Left ventricle myocardium inferior (tissue), 1 donor: ENCODE results near the gene CD82. TPM values are rescaled to one million over a fixed set of nuclear protein-coding genes. Genes with fewer than 3 reads are reported as not detected.
A peak's percentile ranks its signal among the peaks of the same experiment; 100 is the strongest.

Experiments
- DNase-seq: peaks from one replicate; pipeline ENCODE4 v3.0.0-alpha.2; 2020
- H3K27ac ChIP-seq: fragments of 200-600 bp; replicated peaks from 2 replicates; pipeline ENCODE4 v1.8.0; 2021
- H3K27me3 ChIP-seq: fragments of 200-600 bp; 2 replicates; pipeline ENCODE4 v1.8.0; 2021; ENCODE audit warnings: low read depth
- H3K36me3 ChIP-seq: fragments of 200-600 bp; 2 replicates; pipeline ENCODE4 v1.8.0; 2021
- H3K4me1 ChIP-seq: fragments of 200-600 bp; 2 replicates; pipeline ENCODE4 v1.8.0; 2021
- H3K4me3 ChIP-seq: fragments of 200-600 bp; 2 replicates; pipeline ENCODE4 v1.8.0; 2021; ENCODE audit warnings: mild to moderate bottlenecking, moderate library complexity
- H3K9me3 ChIP-seq: fragments of 200-600 bp; replicated peaks from 2 replicates; pipeline ENCODE4 v1.8.0; 2021
- intact Hi-C: fragments of 100-400 bp; cut with micrococcal nuclease; formaldehyde crosslinking; loops from one replicate; pipeline ENCODE4 v1.11.0; 2022
- total RNA-seq: library from RNA; stranded (reverse); fragmentation: NEBNext Ultra II Directional; extraction: Animal tissue kit (Norgen Biotek cat#: 25700); gene quantifications from one replicate; pipeline ENCODE4 v1.2.1, GENCODE V29; 2021
- TF ChIP-seq, protein P1 (sequence below): fragments of 200-600 bp; IDR thresholded peaks from 2 replicates; pipeline ENCODE4 v1.8.0; 2021; ENCODE audit warnings: antibody characterized with exemption, mild to moderate bottlenecking, borderline replicate concordance
- donor health status: DM: no; HTN: yes; CAD: no; lungs with severe emphysema.

The CD82 gene
- total RNA-seq, 1 donor from 2014 or later = 49.6 TPM

- H3K4me1 ChIP-seq = peaks cover 58% of the 10 kb centered on the region
These were observed 43.7 kb downstream of the CD82 start for GRCh38 chr11:44608991-44609782.

GRCh38 chr11:44609783-44610155 is 44.3 kb downstream of the CD82 start:
- H3K27ac ChIP-seq = peak overlapping the region; percentile 73
- intact Hi-C loops = no loop called here
- no peak for DNase-seq
- H3K27me3 ChIP-seq = no peaks in the 10 kb centered on the region
- H3K36me3 ChIP-seq = peaks cover 32% of the 10 kb centered on the region
- H3K4me1 ChIP-seq = peaks cover 62% of the 10 kb centered on the region
- H3K9me3 ChIP-seq = no peaks in the 10 kb centered on the region
- H3K4me3 ChIP-seq = no peak overlapping the region
- TF ChIP-seq, protein P1, sequence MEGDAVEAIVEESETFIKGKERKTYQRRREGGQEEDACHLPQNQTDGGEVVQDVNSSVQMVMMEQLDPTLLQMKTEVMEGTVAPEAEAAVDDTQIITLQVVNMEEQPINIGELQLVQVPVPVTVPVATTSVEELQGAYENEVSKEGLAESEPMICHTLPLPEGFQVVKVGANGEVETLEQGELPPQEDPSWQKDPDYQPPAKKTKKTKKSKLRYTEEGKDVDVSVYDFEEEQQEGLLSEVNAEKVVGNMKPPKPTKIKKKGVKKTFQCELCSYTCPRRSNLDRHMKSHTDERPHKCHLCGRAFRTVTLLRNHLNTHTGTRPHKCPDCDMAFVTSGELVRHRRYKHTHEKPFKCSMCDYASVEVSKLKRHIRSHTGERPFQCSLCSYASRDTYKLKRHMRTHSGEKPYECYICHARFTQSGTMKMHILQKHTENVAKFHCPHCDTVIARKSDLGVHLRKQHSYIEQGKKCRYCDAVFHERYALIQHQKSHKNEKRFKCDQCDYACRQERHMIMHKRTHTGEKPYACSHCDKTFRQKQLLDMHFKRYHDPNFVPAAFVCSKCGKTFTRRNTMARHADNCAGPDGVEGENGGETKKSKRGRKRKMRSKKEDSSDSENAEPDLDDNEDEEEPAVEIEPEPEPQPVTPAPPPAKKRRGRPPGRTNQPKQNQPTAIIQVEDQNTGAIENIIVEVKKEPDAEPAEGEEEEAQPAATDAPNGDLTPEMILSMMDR = no peak

More at GRCh38 chr11:44608991-44609782, 43.7 kb downstream of the CD82 start:
- H3K36me3 ChIP-seq = peaks cover 33% of the 10 kb centered on the region
- H3K9me3 ChIP-seq = no peaks in the 10 kb centered on the region
- H3K4me3 ChIP-seq = no peak overlapping the region
- intact Hi-C loops = no loop called here
- H3K27me3 ChIP-seq = no peaks in the 10 kb centered on the region
- peak overlapping the region; percentile 73 for H3K27ac ChIP-seq
- DNase-seq = no peak
- TF ChIP-seq, protein P1 = no peak

GRCh38 chr11:44610186-44610955 is 44.9 kb downstream of the CD82 start:
- peak overlapping the region; percentile 73 for H3K27ac ChIP-seq
- TF ChIP-seq, protein P1 = no peak
- H3K4me1 ChIP-seq = peaks cover 68% of the 10 kb centered on the region
- no peak overlapping the region for H3K4me3 ChIP-seq
- intact Hi-C loops = no loop called here
- H3K36me3 ChIP-seq = peaks cover 26% of the 10 kb centered on the region
- H3K9me3 ChIP-seq = no peaks in the 10 kb centered on the region
- H3K27me3 ChIP-seq = no peaks in the 10 kb centered on the region
- no peak for DNase-seq

GRCh38 chr11:44611088-44611487 is 45.6 kb downstream of the CD82 start:
- Histone ChIP-seq H3K4me3 (no peak overlapping the region), H3K9me3 (no peaks in the 10 kb centered on the region), H3K36me3 (peaks cover 18% of the 10 kb centered on the region), H3K4me1 (peaks cover 75% of the 10 kb centered on the region), H3K27me3 (no peaks in the 10 kb centered on the region), H3K27ac (peak overlapping the region; percentile 73)
- no peak for DNase-seq
- TF ChIP-seq, protein P1 = no peak
- intact Hi-C loops = no loop called here

GRCh38 chr11:44611687-44612434 is 46.4 kb downstream of the CD82 start:
- Histone ChIP-seq H3K27me3 (no peaks in the 10 kb centered on the region), H3K36me3 (peaks cover 12% of the 10 kb centered on the region), H3K4me3 (no peak overlapping the region), H3K9me3 (no peaks in the 10 kb centered on the region), H3K4me1 (peaks cover 83% of the 10 kb centered on the region), H3K27ac (peak overlapping the region; percentile 73)
- peak; percentile 36 for DNase-seq
- TF ChIP-seq, protein P1 = no peak
- intact Hi-C loops = no loop called here
